CD4-positive, alpha-beta T cell treated with Interleukin-17A for 1 hour (primary cell): ENCODE measurements around the gene MAGI2.
"Not testable (repeated sequence)": the region's sequence is repeated elsewhere in the genome, so short reads cannot be mapped to it uniquely, and the experiment has no call there.

Source experiments
- DNase-seq: peaks from one replicate; pipeline ENCODE4 v3.0.0-alpha.2; 2020

The MAGI2 gene

DNA sequence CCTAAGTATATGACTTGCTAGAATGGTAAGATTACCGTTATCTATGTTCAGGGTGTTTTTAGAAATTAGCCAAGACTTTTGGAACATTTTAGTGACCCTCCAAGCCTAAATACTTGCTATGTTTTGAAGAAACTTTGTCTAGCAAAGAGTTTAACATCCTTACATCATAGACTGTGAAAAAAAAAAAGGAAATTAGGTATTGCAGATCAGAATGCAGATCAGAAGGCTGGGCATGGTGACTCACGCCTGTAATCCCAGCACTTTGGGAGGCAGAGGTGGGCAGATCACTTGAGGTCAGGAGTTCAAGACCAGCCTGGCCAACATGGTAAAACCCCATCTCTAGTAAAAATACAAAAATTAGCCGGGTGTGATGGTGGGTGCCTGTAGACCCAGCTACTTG is 10.7 kb downstream of the MAGI2 start:
- not testable (repeated sequence) for DNase-seq

DNA sequence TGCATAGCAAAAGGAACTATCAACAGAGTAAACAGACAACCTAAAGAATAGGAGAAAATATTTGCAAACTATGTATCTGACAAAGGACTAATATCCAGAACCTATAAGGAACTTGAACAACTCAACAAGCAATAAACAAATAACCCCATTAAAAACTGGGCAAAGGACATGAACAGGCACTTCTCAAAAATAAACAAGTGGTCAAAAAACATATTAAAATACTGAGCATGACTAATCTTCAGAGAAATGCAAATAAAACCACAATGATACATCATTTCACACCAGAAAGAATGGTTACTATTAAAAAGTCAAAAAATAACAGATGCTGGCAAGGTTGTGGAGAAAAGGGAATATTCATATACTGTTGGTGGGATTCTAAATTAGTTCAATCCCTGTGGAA is 17.1 kb downstream of the MAGI2 start:
- DNase-seq = no peak

DNA sequence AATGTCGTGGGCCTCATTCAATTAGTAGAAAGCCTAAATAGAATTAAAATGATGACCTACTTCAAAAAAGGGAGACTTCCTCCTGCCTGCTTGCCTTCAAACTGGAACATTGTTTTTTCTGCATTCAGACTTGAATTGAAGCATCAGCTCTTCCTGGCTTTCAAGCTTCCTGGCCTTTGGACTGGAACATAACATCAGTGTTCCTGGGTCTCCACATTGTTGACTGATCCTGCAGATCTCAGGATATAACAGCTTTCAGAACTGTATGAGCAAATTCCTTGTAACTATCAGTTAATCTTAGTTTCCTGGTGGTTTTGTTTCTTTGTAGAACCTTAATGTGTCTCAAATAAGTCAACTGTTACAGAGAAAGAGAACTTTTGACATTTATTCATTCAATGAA is 18.6 kb downstream of the MAGI2 start:
- no peak for DNase-seq

DNA sequence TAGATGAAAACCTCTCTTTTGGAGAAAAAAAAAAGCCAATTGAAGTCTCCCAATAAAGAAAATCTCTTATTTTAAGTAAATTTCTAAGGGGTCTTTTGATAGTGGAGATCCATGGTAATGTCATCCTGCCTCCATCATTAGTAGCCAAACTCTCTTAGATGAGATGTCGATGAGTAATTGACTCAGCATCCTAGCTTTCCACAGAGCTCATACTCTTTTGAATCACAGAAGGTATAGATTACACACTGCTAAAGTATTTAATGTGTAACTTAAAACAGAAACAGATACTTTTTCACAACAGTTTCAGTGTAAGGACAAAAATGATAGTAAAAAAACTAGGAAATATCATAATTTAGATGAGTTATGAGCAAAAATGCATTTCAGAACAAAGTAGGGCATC is 19.4 kb downstream of the MAGI2 start:
- no peak for DNase-seq

DNA sequence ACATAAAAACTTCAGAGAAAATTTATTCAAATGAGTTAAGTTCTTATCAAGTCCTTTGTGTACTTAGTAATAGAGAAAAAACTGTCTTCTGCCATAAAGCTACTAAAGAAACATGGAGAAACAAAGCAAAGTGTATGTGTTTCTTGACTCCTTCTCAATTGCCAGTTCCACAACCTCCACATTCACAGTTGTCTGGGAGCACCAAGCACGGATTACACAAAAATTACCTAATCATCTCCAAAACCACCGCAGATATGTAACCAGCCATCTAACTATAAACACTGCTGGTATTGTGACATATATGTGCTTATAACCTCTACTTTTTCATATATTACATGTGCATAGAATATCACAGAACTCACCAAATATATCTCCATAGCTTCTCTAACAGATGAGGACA is 23.1 kb downstream of the MAGI2 start:
- DNase-seq = no peak

DNA sequence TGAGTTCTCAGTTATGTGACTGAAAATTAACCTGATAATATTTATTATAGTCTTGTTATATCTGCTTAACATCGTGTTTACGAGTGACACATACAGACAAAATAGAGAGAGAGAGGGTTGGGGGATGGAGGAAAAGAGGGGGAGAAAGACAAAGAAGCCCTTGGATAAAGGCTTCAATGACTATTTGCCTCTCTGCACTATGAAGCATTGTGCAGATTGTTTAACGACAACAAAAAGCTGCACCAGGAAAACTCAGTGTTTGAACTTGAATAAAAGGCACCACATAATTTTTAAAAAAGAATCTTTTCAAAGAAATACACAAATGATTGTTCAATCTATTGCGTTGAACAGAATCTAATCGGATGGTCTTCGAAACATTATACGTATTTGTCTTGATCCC is 27.8 kb downstream of the MAGI2 start:
- no peak for DNase-seq

DNA sequence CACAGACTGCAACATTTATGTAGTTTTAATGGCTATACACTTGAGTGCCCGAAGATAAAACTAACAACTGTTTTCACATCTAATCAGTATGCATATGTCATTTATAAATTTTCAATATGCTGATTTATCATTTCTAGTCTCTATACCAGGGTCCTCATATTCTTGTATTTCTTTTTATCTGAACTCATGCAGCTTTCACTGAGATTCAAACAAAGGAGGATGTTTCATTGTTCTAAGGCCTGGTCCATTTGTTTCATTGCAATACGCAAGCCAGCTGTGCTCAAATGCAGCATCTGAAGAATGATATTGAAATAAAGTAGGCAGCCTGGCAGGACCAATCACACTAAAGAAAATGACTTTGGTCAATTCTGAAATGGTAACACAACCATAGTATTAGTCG is 31.7 kb downstream of the MAGI2 start:
- no peak for DNase-seq

DNA sequence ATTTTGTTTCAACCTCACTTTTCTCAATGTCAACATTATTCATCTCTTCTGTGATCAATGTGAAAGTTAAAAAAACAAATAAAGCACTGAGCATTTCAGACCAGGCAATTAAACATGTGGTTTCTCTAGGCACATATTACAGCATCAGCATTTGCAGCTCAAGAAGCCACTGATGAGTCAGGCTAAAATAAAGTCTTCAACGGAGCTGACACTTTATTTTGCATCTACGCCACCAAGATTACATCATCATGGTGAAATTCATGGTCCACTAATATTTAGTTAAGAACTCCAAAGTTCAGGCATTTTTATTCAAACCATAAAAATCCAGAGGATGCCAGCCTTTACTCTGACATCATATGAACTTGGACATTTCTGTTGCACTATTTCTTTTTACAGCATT is 33.0 kb downstream of the MAGI2 start:
- no peak for DNase-seq

DNA sequence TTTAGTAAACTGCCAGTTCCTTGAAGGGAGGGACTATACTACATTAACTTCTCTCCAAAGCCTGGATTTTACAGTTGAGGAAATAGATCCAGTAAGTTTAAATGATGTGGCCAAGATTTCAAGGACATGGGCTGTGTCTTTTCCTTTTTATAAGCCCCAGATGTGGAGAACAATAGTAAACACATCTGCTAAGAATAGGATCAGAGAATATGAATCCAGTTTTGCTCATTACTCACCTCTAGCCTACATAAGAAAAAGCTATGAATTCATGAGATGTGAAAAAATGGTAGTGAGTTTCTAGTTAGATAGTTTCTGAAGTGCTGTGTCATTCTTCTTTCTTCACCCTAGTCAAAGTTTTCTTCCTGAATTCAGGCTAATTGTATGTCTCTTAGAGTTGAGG is 38.6 kb downstream of the MAGI2 start:
- no peak for DNase-seq

DNA sequence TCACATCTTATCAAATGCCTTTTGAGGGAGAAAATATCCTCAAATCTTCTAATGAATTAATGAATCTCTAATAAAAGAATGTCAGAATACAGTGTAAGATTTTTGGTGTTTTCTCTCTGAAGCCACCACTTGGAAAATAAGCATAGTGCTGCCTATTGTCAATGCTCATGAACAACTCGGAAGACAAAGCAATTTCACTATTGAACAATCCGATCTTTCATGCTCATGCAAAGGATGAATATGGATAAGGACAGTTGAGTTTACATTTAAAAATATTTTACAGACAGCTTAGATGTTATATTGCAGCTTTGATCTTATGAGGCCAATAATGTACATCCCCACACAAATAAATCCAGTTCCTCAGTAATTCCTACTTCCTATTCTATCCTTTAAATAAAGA is 40.6 kb downstream of the MAGI2 start:
- no peak for DNase-seq

DNA sequence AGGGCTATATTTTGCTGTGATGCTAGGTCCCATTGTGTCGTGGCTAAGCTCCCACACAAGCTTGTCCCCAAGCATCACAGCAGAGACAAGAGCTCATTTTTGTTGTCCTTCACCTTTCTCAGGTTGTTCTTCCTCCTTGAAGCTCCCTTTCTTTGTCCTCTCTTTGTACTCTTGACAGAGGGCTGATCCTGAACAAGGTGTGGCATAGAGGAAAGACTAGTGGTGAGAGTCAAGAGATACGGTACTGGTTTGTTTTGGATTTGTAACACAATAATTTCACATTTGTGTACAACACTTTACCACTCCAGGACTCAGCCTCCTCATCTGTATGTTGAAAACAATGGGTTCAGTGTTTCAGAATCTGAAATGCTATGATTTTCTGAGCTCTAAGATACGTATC is 41.0 kb downstream of the MAGI2 start:
- no peak for DNase-seq

DNA sequence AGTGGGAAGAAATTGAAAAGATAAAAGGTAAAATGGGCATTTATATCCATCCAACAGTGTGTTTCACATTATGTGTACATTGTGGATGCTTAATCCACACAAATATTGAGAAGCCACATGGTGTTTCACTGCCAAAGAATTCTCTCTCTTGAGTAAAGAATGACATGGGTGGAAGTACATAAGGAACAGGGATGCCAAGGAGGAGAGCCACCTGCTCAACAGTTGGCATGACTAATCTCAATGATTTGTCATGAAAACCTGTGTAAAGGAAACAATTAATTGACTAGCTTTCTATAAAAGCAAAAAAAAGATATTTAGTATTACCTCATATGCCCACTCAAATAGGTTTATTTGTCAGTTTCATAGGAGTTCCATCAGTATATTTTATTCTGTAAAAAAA is 43.1 kb downstream of the MAGI2 start:
- DNase-seq = no peak

DNA sequence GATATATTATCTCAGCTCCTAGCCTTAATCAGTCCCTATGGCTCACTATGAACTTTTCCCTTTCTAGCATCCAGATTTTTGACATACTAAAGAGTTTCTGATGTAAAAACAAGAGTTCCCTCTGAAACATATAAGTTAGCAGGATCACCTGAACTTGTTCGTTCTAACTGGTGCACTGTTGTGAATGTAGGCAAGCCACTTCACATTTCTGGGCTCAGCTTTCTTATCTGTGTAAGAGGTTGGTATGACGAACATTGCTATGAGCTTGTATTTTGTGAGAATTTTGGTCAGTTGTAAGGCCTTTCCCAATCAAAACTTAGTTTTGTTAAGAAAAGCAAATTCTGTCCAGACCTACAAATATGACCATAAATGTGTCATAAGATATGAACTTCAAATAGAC is 46.1 kb downstream of the MAGI2 start:
- DNase-seq = no peak

DNA sequence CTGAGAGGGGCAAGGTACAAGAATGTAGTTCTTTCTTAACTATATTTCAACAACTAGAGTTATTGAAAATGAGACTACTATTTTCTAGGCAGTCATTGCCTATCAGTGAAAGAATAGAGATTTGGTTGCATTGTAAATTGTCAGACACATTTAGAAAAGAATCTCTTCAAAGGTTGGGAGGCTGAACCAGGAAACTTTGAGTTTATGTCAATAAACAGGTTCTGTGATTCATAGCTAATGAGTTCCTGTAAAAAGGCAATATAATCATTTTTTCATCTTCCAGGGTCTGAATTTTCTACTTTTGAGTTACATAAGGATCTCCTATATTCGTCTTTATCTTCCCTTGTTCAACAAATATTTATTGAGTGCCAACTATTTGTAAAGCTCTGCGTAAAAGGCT is 47.1 kb downstream of the MAGI2 start:
- no peak for DNase-seq

DNA sequence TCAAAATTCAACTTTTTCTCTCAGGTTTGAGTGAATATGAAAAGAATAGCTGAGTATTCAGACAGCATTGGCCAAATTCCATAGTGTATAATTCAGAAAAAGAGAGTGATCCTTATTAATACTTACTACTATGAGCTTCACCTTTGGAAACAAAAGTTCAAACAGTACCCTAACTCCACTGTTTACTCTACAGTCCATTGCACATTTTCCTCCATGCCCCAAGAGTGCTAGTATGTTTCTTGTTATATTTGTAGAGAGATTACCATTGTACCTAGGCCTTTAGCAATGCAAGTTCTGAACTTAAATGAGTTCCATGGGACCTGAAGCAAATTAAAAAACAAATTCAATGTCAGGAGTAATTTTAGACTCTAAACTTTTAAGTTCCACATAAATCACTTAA is 48.1 kb downstream of the MAGI2 start:
- no peak for DNase-seq

DNA sequence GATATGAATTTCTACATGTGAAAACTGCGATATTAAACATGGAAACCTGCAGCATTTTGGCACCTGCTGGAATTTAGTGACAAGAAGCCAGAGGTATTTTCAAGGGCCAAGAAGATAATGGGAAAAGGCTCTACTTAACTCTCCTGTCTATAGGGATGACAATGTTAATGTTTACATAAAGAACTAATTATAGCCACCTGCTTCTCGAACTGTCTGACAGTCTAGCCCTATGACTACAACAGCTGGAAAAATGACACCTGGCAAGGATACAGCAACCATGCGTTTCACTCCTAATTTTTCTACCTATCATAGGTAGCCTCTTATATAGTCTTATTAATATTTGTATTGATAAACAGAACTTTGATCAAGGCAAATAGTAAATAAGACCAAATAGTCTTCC is 49.6 kb downstream of the MAGI2 start:
- no peak for DNase-seq

DNA sequence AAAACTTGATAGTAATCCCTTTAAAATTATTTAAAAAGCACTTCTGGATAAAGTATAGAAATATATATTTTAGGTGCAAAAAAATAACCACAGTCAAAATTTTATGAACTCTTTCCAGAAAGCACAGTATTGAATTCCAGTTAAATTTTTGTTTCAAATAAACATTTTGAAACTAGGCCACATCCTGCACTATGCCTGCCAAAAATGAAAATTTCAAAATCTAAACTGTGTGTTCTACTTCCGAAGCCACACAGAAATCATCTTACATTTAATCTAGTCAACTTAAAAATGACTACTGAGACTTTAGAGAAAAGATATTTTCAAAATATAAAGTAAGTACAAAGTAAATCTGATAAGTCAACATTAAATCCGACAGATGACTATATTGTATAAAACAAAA is 50.0 kb downstream of the MAGI2 start:
- no peak for DNase-seq

DNA sequence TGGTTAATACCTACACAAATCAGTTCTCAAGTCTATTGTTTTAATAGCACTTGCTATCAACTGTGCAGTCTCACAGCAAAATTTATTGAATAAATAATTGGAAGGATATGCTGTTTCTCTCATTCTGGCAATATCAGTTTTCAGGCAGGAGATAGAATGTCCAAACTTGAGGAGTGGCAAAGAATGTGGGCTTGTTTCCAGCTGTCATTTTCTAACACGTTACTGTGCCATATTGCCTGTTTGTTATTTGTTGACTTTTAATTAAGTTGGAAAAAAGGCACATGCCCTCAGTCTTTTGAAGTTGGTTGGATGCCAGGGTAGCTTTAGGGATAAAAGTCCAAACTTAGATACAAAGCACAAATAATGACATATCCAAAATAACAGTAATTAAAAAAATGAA is 52.2 kb downstream of the MAGI2 start:
- DNase-seq = no peak

DNA sequence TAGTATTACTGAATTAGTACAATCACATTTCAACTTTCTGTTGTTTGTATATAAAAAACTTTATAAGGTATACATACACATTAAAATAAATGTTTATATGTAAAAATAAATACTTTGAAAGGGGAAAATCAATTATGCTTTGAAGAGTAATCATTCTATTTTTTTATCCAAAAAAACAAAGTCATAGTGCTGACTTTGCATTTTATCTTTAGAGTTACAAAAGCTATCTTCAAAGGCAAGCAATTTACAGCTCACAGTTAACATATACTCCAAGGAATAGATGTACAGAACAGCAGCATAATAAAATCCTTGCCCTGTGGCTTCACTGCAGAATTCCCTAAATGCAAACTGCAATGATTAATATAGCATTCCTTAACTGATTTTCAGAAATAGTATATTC is 53.2 kb downstream of the MAGI2 start:
- no peak for DNase-seq

DNA sequence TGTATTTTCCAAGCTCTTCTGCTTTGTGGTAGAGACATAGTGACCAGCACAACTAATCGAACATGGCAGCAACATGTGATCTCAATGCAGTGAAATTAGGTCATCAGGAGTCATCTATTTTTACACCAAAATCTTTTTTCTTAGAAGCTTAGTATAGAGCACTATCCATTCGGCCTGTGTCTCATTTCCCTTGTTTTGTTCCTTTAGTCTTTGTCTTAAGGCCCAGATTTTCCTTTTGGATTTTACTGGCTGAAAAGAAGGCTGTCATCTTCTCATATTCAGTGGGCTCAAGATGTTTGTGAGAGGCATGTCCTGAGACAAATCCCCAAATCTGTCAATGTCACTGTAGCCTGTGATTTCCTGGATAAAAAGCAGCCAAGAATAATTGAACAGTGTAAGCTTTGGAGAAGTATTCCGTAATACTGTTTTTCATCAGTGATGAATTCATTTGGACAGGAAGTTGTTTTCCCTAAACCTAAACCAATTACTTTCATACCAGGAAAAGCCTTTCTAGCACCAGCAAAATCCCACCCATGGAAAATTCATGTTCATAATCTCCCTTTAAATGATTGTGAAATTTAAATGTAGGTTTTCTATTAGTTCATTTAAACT is 55.2 kb downstream of the MAGI2 start:
- DNase-seq = no peak

DNA sequence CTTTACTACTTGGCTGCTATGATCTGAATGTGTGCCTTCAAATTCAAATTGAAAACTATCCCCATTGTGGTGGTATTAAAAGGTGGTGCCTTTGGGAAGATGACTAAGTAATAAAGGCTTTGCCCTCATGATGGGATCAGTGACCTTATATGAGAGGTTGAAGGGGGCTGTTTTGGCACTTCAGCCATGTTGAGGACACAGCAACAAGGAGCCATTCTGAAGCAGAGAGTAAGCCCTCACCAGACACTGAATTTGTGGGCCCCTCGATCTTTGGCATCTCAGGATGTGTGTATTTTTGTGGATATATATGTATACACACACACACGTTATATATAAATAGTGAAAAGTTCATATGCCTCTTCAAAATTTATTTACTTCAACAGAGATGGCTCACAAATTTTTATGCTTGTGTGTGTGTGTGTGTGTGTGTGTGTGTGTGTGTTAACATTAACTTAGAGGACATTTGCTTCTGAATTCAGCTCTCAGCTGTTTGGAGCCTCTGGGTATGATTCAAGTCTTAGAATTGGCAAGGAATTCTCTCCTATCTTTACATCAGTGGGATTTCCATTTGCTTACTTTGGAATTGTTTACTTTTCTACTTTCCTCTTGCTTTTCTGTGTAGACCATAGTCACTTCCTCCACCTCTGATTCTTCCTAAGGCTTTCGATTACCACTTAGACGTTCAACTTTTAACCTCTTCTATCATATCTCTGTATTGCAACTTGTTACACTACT is 66.6 kb downstream of the MAGI2 start:
- DNase-seq = no peak

DNA sequence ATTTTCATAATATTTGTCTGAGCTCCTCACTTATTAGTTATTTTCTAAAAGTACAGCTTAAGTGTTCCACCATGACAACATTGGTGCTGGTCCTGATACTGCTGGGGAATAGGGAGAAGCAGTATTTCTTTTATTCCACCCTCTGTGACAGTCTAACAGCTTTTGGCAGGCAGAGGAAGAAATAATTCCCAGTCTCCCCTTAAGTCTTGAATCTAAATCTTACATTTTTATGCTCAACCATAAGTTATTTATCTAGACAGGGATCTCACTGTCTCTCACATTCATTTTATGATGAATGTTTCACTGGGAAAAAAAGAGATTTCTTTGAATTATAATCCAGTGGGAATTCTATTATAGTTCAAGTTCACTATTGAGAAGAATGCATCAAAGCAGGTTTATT is 71.5 kb downstream of the MAGI2 start:
- no peak for DNase-seq

DNA sequence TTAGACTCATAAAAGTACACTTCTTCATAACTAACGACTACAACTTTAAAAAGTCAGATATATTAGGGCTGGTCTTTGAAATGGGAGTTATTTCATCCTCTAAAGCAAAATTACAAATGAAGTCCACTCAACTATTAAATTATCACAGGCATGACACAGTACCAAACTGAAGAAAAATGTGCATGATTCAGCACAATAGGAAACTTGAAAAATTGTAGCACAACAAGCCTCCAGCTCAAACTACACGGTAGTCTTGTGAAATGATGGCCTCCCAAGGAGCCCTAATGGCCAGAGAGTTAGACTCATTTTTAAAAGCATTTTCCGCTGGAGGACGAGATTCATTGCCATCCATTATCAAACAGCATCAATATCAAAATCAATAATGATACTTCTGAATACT is 76.4 kb downstream of the MAGI2 start:
- DNase-seq = no peak

DNA sequence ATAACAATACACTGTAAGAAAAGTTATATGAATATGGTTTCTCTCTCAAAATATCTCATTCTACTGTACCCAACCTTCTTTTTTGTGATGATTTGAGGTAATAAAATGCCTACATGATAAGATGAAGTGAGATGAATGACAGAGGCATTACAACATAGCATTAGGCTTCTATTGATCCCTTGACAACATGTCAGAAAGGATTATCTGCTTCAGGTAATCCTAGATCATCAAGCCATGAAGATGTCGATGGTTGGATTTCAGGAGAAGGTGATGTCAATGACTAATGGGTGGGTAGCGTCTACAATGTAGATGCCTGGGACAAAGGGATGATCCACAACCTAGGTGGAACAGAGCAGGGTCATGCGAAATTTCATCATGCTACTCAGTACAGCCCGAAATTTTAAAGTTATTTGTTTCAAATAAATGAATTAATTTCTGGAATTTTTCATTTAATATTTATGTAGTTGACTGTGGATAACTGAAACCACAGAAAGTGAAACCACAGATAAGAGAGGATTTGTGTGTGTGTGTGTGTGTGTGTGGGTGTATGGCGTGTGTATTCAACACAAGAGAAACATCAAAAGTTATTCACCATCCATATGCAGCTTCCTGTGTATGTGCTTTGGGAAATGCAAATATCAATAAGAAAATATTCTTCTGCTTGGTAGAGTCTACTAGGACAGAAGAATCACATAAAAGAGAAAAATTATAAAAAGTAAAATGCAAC is 77.0 kb downstream of the MAGI2 start:
- no peak for DNase-seq

DNA sequence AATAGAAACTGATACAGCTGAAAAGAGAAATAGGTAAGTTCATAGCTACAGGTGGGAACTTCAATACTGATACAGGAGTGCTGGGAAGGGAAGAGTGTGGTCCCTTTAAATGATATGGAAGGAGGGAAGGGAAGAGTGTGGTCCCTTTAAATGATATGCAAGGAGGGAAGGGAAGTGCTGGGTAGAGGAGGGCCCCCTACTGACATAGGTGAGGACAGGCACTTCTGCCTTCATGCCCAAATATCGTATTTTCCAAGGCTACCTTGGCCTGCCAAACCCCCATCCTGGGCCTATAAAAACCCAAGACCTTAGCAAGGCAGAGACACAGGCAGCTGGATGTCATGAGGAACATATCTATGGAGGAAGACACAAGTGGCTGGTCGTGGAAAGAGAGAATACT is 92.3 kb downstream of the MAGI2 start:
- DNase-seq = no peak
